GM18498 (cell line): Measurements from ENCODE around the gene LENG9.

Source experiments
- ATAC-seq: cut with Tn5 transposase; IDR thresholded peaks from one replicate; pipeline ENCODE4 v1.9.1; 2021; ENCODE audit warnings: mild to moderate bottlenecking, moderate library complexity; ENCODE audit not compliant: unreplicated experiment

LENG9 gene

GRCh38 chr19:54424660-54425381, 38.8 kb downstream of the LENG9 start:
- no peak for ATAC-seq

GRCh38 chr19:54424201-54424600, 39.4 kb downstream of the LENG9 start:
- ATAC-seq: no peak

- ATAC-seq: no peak
Measured at GRCh38 chr19:54422136-54422535, 41.4 kb downstream of the LENG9 start.

- ATAC-seq: no peak
Measured at GRCh38 chr19:54421521-54421920, 42.1 kb downstream of the LENG9 start.

- no peak for ATAC-seq
Measured at GRCh38 chr19:54421169-54421516, 42.4 kb downstream of the LENG9 start.

DNA sequence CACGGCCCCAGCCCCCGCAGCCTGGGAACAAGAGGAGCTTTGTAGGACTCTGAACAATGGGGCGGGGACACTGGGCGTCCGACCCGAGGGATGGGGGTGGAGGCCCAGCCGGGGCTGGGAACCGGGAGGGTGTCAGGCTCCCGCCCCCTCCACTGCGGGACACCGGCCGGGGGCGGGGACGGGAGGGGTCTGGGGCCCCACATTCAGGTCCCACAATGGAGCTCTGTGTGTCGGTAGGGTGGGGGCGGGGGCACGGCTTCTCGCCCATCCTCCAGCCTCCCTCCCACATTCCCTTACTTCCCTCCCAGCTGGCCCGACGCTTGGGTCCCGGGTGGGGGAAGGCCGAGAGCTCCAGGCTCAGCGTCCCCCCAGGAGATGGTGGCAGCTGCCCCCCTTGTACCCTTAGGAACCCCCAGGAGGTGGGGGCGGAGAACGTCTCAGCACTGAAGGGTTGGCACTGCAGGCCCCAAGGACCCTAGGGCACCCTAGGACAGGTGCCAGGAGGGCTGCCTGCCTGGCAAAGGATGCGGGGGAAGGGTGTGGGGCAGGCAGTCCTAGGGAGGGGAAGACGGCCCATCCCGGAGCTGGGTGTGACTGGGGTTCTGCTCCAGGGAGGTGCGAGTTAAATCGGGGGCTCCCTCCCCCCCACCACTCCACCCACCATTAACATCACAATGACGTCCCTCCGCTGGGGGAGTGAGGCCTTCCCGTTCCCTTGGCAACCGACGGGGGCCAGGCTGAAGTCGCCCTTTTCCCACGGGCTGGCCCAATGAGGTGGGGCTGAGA, 43.0 kb downstream of the LENG9 start:
- ATAC-seq: no peak

- no peak for ATAC-seq
Measured at GRCh38 chr19:54420068-54420382, 43.6 kb downstream of the LENG9 start.

- ATAC-seq: no peak
Measured at GRCh38 chr19:54418930-54419800, 44.4 kb downstream of the LENG9 start.

DNA sequence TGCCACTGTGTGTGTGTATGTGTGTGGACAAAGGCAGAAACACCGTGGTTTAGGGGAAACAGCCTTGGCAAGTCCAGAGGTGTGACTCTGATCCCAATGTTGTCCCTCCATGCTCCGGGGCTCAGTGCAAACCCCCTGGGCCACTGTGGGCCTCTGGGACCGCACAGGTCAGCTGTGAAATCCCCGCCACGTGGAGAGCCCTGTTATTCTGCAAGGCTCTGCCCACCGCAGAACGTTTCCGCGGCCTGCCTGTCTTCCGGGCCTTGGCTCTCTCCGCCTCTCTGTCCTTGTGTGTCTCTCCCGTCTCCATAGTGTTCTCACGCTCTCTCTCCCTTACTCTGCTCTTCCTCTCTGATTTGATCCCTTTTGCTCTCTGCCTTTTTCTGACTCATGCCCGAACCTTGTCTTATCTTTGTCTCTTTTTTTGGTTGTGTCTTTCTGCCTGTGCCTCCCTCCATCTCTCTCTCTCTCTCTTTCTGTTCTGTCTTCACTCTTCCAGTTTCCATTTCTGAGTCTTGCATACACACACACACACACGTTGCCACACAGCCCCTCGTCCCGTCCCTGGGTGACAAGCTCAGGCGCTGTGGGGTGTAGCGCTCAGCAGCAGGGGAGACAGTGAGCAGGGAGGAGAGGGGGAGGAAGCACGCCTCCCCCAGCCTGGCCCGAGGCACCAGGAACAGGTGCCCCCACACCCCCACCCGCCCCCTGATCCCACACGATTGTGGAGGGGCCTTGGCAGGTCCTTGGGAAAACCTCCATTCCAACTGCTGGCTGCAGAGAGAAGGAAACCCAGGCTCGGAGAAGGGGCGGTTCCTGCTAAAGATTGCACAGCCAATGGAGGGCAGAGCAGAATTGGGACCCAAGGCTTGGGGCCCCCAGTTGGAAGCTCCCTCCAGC, 45.3 kb downstream of the LENG9 start:
- ATAC-seq: no peak

DNA sequence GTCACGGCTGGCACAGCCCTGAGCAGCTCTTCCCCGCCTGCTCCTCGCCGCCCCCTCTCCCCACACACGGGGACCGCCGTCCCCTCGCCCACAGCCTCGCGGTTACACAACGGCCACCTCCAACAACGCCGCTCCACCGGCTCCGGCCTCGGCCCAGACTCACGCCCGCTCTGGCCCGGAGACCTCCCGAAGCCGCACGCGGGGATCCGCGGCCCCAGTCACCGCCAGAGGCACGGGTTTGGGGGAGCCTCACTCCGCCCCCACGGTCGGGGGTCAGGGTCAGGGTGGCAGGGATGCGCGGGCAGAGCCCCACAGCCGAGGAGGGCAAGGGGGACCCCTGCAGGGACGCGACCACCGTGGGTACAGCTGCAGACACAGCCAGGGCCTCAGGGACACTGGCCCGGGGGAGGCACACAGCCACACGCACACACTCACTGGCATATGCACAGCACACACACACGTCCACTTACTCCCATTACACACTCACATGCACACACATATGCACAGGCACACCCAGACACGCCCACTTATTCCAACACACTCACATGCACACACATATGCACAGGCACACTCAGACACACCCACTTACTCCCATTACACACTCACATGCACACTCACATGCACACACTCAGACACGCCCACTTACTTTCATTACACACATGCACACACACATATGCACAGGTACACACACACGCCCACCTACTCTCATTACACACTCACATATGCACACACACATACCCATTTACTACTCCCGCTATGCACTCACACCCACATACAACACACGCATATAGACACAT, 46.7 kb downstream of the LENG9 start:
- no peak for ATAC-seq

GRCh38 chr19:54415901-54416673, 47.5 kb downstream of the LENG9 start:
- ATAC-seq: no peak

DNA sequence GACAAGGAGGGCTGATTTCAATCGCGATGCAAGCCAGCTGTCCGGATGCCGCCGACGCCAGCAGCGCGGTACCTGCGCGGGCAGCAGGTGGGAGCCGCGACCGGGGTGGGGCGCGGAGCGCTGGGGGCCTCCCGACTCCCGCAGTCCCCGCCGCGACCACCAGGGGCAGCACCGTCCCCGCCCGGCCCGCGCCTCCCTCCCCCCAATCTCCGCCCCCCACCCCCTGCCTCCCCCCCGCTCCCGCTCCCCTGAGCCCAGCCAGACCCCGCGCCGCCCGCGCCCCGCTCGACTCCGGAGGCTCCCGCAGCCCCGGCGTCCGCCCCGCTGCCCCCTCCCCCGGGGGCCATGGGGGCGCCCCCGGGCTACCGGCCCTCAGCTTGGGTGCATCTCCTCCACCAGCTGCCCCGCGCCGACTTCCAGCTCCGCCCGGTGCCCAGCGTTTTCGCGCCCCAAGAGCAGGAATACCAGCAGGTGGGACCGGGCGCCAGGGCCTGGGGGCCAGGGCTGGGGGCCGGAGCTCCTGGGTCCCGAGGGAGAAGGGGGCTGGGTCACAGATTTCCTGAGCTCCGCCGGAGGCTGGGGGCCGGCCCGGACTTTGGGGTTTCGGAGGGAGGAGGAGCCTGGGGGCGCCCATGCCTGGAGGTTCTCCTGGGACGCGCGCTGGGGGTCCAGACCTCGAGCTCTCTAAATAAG, 48.2 kb downstream of the LENG9 start, which contains the start of gene TTYH1:
Gene TTYH1 (plus strand): TSS at position 257 of the 693 bp plus-strand sequence. CDS start 89 bp downstream, at position 346.
- no peak for ATAC-seq

DNA sequence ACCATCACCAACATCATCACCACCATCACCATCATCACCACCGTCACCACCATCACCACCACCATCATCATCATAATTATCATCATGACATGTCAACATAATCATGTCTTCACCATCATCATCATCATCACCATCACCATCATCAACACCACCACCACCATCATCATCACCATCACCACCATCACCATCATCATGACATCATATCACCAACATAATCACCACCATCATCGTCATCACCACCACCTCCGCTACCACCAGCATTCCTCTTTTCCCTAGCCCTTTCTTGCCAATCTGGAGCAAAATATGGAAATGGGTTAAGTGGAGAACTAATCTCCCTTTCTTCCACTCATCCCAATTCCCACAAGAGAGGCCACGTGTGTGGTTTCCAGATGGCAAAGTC, 49.4 kb downstream of the LENG9 start:
- ATAC-seq: no peak

- no peak for ATAC-seq
Measured at GRCh38 chr19:54412877-54413276, 50.7 kb downstream of the LENG9 start.
